Mucosa of descending colon (tissue), 3 donors: ENCODE results near the gene RAB6B. TPM values are rescaled to one million over a fixed set of nuclear protein-coding genes. Genes with fewer than 3 reads are reported as not detected.

ENCODE experiments used
- ATAC-seq: fragments of 200-7000 bp; cut with Tn5 transposase; one replicate; pipeline ENCODE4 v1.9.1; 2020; ENCODE audit warnings: mild to moderate bottlenecking, moderate library complexity
- DNase-seq, 3 donors: peaks; one replicate each; pipeline ENCODE4 v3.0.0-alpha.2; 2020
- H3K36me3 ChIP-seq: fragments of 200-600 bp; one replicate; pipeline ENCODE4 v1.8.0; 2021; ENCODE audit warnings: low read depth, mild to moderate bottlenecking
- H3K4me1 ChIP-seq: fragments of 200-600 bp; one replicate; pipeline ENCODE4 v1.8.0; 2021; ENCODE audit warnings: low read depth, mild to moderate bottlenecking
- H3K4me3 ChIP-seq: fragments of 200-600 bp; one replicate; pipeline ENCODE4 v1.8.0; 2021; ENCODE audit warnings: mild to moderate bottlenecking
- H3K9me3 ChIP-seq: fragments of 200-600 bp; one replicate; pipeline ENCODE4 v1.8.0; 2021; ENCODE audit warnings: mild to moderate bottlenecking
- intact Hi-C, 2 donors: fragments of 100-400 bp; cut with DNase I in 1 of 2; cut with micrococcal nuclease in 1 of 2; formaldehyde crosslinking; loops; one replicate each; pipeline versions ENCODE4 v1.11.0 to v1.11.1; 2022; cut with DNase I, micrococcal nuclease
- total RNA-seq, 3 donors: library from RNA; stranded (reverse); fragmentation: NEBNext Ultra II Directional in 2 of 3; extraction: Animal tissue kit (Norgen Biotek cat#: 25700) in 2 of 3; gene quantifications; one replicate each; pipeline versions ENCODE4 v1.2.1 to v1.2.4, GENCODE V29; 2021 to 2023
- TF ChIP-seq, protein P1 (sequence below): fragments of 200-600 bp; IDR thresholded peaks from one replicate; pipeline ENCODE4 v1.8.0; 2022; ENCODE audit warnings: antibody characterized with exemption, mild to moderate bottlenecking
- donor health status: DM: no; HTN: no; CAD: no; lungs with moderate emphysema.
- donor health status: DM: no; HTN: no; CAD: no.
- donor health status: DM: no; HTN: yes; CAD: no.

The RAB6B gene
- total RNA-seq, 3 donors from 2014 or later: 4.1 to 11.6 (median 4.8) TPM

DNA sequence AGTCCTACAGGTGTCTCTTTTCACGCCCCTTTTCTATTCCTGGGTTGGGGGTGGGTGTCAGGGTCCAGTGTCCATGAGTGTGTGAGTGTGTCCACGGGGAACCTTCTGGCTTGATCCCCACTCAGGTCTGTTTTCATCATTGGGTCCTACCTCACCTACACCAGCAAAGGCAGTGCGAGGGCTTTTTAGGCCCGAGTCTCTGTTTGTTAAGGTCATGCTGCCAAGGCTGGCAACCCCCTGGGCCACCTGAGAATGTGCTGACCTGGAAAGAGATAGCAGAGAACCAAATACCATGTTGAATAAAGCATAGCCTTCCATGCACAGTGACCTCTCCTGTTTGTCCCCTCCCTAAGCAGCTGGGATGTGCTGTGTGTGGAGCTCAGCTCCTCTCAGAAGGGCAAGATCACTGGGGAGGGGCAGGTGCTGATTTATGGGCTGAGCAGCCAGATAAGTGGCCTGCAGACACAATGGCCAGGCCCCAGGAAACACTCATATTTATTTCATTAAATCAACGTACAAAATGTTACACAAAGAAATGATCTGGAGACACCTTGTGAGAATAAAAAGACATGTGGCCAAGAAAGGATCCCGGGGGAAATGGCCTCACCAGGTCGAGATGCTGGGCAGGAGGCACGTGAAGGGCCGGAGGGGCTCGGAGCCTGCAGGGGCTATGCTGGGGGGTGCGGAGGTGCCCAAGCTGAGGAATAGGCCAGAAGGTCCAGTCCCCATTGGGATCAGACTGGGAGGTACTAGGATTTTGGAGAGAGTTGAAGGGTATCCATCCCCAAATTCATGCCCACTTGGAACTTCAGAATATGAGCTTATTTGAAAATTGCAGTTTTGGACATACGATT, 36.1 kb downstream of the RAB6B start:
- Histone ChIP-seq H3K9me3 (no peaks in the 10 kb centered on the region), H3K4me3 (no peak overlapping the region), H3K4me1 (no peaks in the 10 kb centered on the region), H3K36me3 (no peaks in the 10 kb centered on the region)
- ATAC-seq: no peak
- DNase-seq: no peak
- TF ChIP-seq, protein P1, sequence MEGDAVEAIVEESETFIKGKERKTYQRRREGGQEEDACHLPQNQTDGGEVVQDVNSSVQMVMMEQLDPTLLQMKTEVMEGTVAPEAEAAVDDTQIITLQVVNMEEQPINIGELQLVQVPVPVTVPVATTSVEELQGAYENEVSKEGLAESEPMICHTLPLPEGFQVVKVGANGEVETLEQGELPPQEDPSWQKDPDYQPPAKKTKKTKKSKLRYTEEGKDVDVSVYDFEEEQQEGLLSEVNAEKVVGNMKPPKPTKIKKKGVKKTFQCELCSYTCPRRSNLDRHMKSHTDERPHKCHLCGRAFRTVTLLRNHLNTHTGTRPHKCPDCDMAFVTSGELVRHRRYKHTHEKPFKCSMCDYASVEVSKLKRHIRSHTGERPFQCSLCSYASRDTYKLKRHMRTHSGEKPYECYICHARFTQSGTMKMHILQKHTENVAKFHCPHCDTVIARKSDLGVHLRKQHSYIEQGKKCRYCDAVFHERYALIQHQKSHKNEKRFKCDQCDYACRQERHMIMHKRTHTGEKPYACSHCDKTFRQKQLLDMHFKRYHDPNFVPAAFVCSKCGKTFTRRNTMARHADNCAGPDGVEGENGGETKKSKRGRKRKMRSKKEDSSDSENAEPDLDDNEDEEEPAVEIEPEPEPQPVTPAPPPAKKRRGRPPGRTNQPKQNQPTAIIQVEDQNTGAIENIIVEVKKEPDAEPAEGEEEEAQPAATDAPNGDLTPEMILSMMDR: no peak
- intact Hi-C loops: no loop called here

DNA sequence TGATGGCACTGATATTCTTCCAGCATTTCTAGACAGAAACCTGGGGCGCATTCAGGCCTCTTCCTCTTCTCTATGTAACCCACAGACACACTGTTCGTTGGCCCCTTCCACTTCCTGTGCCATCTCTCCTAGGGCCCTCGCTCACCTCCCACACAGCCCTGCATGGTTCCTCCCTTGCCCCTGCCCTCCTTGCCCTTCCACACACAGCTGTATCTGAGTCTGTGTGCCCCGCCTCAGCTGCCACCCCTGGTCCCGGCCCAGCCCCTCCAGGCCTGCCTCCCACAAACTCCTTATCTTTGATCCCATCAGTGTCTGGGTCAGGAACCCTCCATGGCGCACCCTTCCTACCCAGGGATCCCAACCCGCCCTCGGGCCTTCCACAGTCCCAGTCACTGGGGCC, 37.9 kb downstream of the RAB6B start:
- ATAC-seq (no peak), DNase-seq (no peak)
- TF ChIP-seq, protein P1: no peak
- intact Hi-C loops: no loop called here
- no peak overlapping the region for H3K4me3 ChIP-seq
- H3K4me1 ChIP-seq: no peaks in the 10 kb centered on the region
- H3K9me3 ChIP-seq: no peaks in the 10 kb centered on the region
- H3K36me3 ChIP-seq: no peaks in the 10 kb centered on the region

DNA sequence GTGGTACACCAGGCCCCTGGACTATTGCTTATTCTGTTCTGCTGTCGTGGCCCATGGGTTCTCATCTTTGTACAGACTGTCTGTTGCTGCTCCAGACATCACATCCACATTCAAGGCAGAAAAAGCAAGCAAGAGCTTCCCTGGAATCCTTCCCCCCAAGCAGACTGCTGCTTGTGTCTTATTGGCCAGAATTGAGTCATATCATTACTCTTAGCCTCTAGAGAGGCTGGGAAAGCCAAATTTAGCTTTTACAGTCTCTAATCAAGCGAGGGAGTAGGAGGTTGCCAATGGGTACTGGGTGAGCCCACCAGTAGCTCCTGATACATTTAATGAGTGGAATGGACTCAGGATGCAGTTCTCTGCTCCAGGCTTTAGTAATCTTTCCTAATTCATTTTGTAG, 39.4 kb downstream of the RAB6B start:
- DNase-seq: no peak
- Histone ChIP-seq H3K4me3 (no peak overlapping the region), H3K4me1 (no peaks in the 10 kb centered on the region), H3K36me3 (no peaks in the 10 kb centered on the region), H3K9me3 (no peaks in the 10 kb centered on the region)
- ATAC-seq: no peak
- intact Hi-C loops: no loop called here
- TF ChIP-seq, protein P1: no peak

DNA sequence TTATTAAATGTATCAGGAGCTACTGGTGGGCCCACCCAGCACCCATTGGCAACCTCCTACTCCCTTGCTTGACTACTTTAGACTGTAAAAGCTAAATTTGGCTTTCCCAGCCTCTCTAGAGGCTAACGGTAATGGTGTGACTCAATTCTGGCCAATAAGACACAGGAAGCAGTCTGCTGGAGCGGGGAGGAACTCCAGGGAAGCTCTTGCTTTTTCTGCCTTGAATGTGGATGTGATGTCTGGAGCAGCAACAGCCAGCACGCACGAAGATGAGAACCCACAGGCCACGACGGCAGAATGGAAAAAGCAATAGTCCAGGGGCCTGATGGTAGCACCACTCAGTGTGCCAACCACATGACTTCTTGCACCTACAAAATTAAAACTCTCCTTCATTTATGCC, 39.9 kb downstream of the RAB6B start:
- H3K4me3 ChIP-seq: no peak overlapping the region
- no peaks in the 10 kb centered on the region for H3K4me1 ChIP-seq
- ATAC-seq (no peak), DNase-seq (no peak)
- no peaks in the 10 kb centered on the region for H3K36me3 ChIP-seq
- TF ChIP-seq, protein P1: no peak
- no peaks in the 10 kb centered on the region for H3K9me3 ChIP-seq
- intact Hi-C loops: no loop called here

DNA sequence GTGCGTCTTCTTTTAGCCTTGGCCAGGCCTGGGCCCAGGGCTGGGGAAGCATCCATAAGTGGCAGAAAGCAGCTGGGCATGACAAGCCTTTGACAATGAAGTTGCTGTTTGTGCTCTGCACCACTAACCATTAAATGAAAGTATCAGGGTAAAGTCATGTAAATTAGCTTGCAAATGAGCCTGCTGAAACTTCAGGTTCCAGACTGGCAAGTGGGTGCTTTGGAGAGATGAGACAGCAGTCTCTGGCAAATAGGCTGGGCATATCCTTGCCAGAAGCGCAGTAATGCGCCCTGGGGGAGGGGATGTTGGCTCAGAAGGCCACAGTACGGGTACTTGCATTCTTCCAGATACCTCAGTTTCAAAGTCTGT, 40.7 kb downstream of the RAB6B start:
- Histone ChIP-seq H3K36me3 (no peaks in the 10 kb centered on the region), H3K9me3 (no peaks in the 10 kb centered on the region), H3K4me3 (no peak overlapping the region), H3K4me1 (no peaks in the 10 kb centered on the region)
- intact Hi-C loops: no loop called here
- no peak for DNase-seq
- TF ChIP-seq, protein P1: no peak
- no peak for ATAC-seq
